ENCODE data around the gene LRRC8C. TPM values are rescaled to one million over a fixed set of nuclear protein-coding genes. Genes with fewer than 3 reads are reported as not detected.

The LRRC8C gene
- total and polyA plus RNA-seq, 10 of the 15 experiments (the other 5 are each of a cell fraction or from before 2014, with no cell fraction given): 2.3 to 16.3 (median 10.8) TPM

DNA sequence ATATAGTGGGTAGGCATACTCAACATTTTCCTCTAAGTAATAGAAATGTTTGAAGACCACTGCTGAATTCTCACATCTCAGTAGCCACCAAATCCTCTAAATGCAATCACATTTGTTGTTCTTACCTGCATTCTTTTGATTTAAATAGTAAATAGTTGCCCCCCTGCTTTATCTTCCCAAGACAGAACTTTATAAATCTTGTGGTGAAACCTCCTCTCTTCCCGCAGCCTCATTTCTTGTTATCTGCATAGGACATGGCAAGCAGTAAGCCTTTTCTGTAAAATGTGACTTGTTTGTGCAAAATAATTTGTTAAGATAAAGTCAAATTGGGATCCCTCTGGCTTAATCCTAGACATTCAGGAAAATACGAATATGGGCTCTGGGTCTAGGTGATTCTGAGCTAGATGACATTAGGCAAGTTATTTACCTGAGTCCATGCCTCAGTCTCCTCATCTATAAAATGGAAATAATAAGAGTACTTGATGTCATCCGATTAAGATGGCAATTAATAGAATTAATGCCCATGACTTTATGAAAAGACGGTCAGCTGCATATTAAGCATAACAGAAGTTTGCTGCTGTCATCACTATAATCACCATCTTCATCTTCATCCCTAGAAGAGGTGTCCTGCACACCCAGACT lies 77.7 kb downstream of the LRRC8C start:
- ChIA-PET SMC1A (ENCODE audit: uncharacterized antibody, unreplicated experiment) (interaction anchor here (0.8 to 1.5 kb wide), 3 partner anchors 9 to 51 kb away, joined by 3 to 4 read pairs (median 3); no protein-coding TSS in a partner anchor), CTCF (no interaction called here), POLR2A (interaction anchor here (0.7 kb wide), 1 partner anchor 15 kb away, joined by 3 read pairs; no protein-coding TSS in a partner anchor), RAD21 (ENCODE audit: unreplicated experiment) (interaction anchor here (1.1 kb wide), 1 partner anchor 9 kb away, joined by 4 read pairs; no protein-coding TSS in a partner anchor)
- Histone ChIP-seq H3K4me1 (ENCODE audit: control insufficient read depth, insufficient read depth, low read length) (peaks cover 18% of the 10 kb centered on the region), H3K4me3 (no peak overlapping the region), H2AFZ (ENCODE audit: control insufficient read depth, low read depth, low read length) (no peak overlapping the region), H3K9ac (ENCODE audit: control insufficient read depth, insufficient read depth, low read length) (no peak overlapping the region), H3K36me3 (ENCODE audit: control insufficient read depth in 2 of 2, insufficient read depth in 2 of 2, low read length in 1 of 2) (peaks cover 0 to 4% of the 10 kb centered on the region in 2 experiments; a peak in 2 of 4 replicates), H3K27ac (ENCODE audit: control insufficient read depth, insufficient read depth) (no peak overlapping the region), H3K4me2 (ENCODE audit: control insufficient read depth, insufficient read depth) (no peak overlapping the region), H3K9me3 (replicated peaks; ENCODE audit: control insufficient read depth, insufficient read depth, low read length) (no peaks in the 10 kb centered on the region), H3K27me3 (replicated peaks in 1 of 2; ENCODE audit: control insufficient read depth in 2 of 2, insufficient read depth in 2 of 2, low read length in 1 of 2) (no peaks in the 10 kb centered on the region), H3K79me2 (ENCODE audit: control insufficient read depth, insufficient read depth, low read length) (no peaks in the 10 kb centered on the region), H4K20me1 (ENCODE audit: control insufficient read depth, insufficient read depth) (no peaks in the 10 kb centered on the region)
- ATAC-seq (no peak), FAIRE-seq (no peak), DNase-seq (ENCODE audit: low read depth, low spot score) (no peak)
- intact Hi-C loops (cut with micrococcal nuclease; ENCODE audit: unreplicated experiment): no loop called here
- no TSS peak for BruUV-seq (replicated peaks)
- in situ Hi-C loops (cut with MboI): no loop called here
- 85% methylated on average over 4 of the region's 4 CpGs for WGBS (ENCODE audit: insufficient coverage, insufficient replicate concordance, low lambda C conversion rate, missing lambda C conversion rate)
- TF ChIP-seq SIX5 (IDR thresholded peaks at IDR 0.05; ENCODE audit: low read depth, low read length, severe bottlenecking) (no peak), PML (IDR thresholded peaks at IDR 0.05; ENCODE audit: low read length) (no peak), HDAC2 (IDR thresholded peaks at IDR 0.05) (no peak), SRF (IDR thresholded peaks at IDR 0.05; ENCODE audit: low read depth in 2 of 2, low read length in 2 of 2) (no peak), YY1 (IDR thresholded peaks at IDR 0.05; ENCODE audit: low read depth, low read length) (no peak), ETV6 (conservative IDR thresholded peaks at IDR 0.05 in 1 of 2, IDR thresholded peaks at IDR 0.05 in 1 of 2; ENCODE audit: borderline replicate concordance in 1 of 2, low read depth in 1 of 2) (no peak), GABPA (IDR thresholded peaks at IDR 0.05; ENCODE audit: low read depth) (no peak), MXI1 (IDR thresholded peaks at IDR 0.05; ENCODE audit: low read depth, low read length) (no peak), TCF12 (IDR thresholded peaks at IDR 0.05; ENCODE audit: low read depth, low read length) (no peak)
- TF ChIP-seq, protein P1, sequence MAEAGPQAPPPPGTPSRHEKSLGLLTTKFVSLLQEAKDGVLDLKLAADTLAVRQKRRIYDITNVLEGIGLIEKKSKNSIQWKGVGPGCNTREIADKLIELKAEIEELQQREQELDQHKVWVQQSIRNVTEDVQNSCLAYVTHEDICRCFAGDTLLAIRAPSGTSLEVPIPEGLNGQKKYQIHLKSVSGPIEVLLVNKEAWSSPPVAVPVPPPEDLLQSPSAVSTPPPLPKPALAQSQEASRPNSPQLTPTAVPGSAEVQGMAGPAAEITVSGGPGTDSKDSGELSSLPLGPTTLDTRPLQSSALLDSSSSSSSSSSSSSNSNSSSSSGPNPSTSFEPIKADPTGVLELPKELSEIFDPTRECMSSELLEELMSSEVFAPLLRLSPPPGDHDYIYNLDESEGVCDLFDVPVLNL (IDR thresholded peaks at IDR 0.05; ENCODE audit: low read depth, low read length): no peak
- TF ChIP-seq, protein P2, sequence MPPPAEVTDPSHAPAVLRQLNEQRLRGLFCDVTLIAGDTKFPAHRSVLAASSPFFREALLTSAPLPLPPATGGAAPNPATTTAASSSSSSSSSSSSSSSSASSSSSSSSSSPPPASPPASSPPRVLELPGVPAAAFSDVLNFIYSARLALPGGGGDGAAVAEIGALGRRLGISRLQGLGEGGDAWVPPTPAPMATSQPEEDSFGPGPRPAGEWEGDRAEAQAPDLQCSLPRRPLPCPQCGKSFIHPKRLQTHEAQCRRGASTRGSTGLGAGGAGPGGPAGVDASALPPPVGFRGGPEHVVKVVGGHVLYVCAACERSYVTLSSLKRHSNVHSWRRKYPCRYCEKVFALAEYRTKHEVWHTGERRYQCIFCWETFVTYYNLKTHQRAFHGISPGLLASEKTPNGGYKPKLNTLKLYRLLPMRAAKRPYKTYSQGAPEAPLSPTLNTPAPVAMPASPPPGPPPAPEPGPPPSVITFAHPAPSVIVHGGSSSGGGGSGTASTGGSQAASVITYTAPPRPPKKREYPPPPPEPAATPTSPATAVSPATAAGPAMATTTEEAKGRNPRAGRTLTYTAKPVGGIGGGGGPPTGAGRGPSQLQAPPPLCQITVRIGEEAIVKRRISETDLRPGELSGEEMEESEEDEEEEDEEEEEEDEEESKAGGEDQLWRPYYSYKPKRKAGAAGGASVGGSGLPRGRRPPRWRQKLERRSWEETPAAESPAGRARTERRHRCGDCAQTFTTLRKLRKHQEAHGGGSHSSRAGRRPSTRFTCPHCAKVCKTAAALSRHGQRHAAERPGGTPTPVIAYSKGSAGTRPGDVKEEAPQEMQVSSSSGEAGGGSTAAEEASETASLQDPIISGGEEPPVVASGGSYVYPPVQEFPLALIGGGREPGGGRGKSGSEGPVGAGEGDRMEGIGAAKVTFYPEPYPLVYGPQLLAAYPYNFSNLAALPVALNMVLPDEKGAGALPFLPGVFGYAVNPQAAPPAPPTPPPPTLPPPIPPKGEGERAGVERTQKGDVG (CRISPR knock-in tag; IDR thresholded peaks at IDR 0.05): no peak
- TF ChIP-seq, protein P3, sequence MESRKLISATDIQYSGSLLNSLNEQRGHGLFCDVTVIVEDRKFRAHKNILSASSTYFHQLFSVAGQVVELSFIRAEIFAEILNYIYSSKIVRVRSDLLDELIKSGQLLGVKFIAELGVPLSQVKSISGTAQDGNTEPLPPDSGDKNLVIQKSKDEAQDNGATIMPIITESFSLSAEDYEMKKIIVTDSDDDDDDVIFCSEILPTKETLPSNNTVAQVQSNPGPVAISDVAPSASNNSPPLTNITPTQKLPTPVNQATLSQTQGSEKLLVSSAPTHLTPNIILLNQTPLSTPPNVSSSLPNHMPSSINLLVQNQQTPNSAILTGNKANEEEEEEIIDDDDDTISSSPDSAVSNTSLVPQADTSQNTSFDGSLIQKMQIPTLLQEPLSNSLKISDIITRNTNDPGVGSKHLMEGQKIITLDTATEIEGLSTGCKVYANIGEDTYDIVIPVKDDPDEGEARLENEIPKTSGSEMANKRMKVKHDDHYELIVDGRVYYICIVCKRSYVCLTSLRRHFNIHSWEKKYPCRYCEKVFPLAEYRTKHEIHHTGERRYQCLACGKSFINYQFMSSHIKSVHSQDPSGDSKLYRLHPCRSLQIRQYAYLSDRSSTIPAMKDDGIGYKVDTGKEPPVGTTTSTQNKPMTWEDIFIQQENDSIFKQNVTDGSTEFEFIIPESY (IDR thresholded peaks at IDR 0.05): no peak
- TF ChIP-seq, protein P4, sequence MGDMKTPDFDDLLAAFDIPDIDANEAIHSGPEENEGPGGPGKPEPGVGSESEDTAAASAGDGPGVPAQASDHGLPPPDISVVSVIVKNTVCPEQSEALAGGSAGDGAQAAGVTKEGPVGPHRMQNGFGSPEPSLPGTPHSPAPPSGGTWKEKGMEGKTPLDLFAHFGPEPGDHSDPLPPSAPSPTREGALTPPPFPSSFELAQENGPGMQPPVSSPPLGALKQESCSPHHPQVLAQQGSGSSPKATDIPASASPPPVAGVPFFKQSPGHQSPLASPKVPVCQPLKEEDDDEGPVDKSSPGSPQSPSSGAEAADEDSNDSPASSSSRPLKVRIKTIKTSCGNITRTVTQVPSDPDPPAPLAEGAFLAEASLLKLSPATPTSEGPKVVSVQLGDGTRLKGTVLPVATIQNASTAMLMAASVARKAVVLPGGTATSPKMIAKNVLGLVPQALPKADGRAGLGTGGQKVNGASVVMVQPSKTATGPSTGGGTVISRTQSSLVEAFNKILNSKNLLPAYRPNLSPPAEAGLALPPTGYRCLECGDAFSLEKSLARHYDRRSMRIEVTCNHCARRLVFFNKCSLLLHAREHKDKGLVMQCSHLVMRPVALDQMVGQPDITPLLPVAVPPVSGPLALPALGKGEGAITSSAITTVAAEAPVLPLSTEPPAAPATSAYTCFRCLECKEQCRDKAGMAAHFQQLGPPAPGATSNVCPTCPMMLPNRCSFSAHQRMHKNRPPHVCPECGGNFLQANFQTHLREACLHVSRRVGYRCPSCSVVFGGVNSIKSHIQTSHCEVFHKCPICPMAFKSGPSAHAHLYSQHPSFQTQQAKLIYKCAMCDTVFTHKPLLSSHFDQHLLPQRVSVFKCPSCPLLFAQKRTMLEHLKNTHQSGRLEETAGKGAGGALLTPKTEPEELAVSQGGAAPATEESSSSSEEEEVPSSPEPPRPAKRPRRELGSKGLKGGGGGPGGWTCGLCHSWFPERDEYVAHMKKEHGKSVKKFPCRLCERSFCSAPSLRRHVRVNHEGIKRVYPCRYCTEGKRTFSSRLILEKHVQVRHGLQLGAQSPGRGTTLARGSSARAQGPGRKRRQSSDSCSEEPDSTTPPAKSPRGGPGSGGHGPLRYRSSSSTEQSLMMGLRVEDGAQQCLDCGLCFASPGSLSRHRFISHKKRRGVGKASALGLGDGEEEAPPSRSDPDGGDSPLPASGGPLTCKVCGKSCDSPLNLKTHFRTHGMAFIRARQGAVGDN (IDR thresholded peaks at IDR 0.05): no peak
